IMR-90 (cell line): ENCODE data around the gene SLC35G1. TPM values are rescaled to one million over a fixed set of nuclear protein-coding genes. Genes with fewer than 3 reads are reported as not detected.

ENCODE experiments used
- ATAC-seq: fragments of 200-7000 bp; cut with Tn5 transposase; 2 replicates; pipeline ENCODE4 v1.9.1; 2020; ENCODE audit warnings: low read depth, mild to moderate bottlenecking, moderate library complexity
- BruUV-seq: library from RNA; stranded (reverse); fragments of 400-500 nt; replicated peaks from 2 replicates; lab custom pipeline; 2021; lab: Mats Ljungman, UMichigan
- CTCF ChIA-PET: fragments of 300-600 bp; formaldehyde crosslinking; extraction: SDS; loops from one replicate; lab custom pipeline; 2021; ENCODE audit warnings: antibody characterized with exemption; lab: Yijun Ruan, JAX
- POLR2A ChIA-PET: fragments of 300-600 bp; sonication (Branson Sonifier 250); formaldehyde crosslinking; loops from one replicate; lab custom pipeline; 2022; ENCODE audit warnings: antibody characterized with exemption; ENCODE audit not compliant: unreplicated experiment; lab: Charles Lee
- DNase-seq: peaks from one replicate; pipeline ENCODE4 v3.0.0; 2013
- H2AFZ ChIP-seq: replicated peaks from 2 replicates; pipeline ENCODE3; 2013; ENCODE audit warnings: low read length, mild to moderate bottlenecking; ENCODE audit not compliant: poor library complexity
- H2AK5ac ChIP-seq: 2 replicates; pipeline ENCODE4 v1.6.1; 2013; ENCODE audit warnings: low read depth, low read length, inconsistent platforms
- H2AK9ac ChIP-seq: replicated peaks from 2 replicates; pipeline ENCODE3; 2013; ENCODE audit warnings: mild to moderate bottlenecking, low read depth, low read length, moderate library complexity; ENCODE audit not compliant: poor library complexity
- H2BK120ac ChIP-seq: 2 replicates; pipeline ENCODE4 v1.6.1; 2013; ENCODE audit warnings: low read depth, low read length, inconsistent platforms
- H2BK15ac ChIP-seq: 3 replicates; pipeline ENCODE4 v1.6.1; 2013; ENCODE audit warnings: low read depth, low read length, inconsistent platforms
- H2BK20ac ChIP-seq: 2 replicates; pipeline ENCODE4 v1.6.1; 2013; ENCODE audit warnings: low read depth, mild to moderate bottlenecking, inconsistent platforms, low read length, moderate library complexity
- H2BK5ac ChIP-seq: 2 replicates; pipeline ENCODE4 v1.6.1; 2013; ENCODE audit warnings: mild to moderate bottlenecking, low read depth, low read length, inconsistent platforms; ENCODE audit not compliant: poor library complexity, severe bottlenecking
- H3K14ac ChIP-seq: replicated peaks from 2 replicates; pipeline ENCODE4 v1.6.1; 2013; ENCODE audit warnings: low read depth, low read length, inconsistent platforms
- H3K18ac ChIP-seq: 2 replicates; pipeline ENCODE4 v1.6.1; 2013; ENCODE audit warnings: low read depth, low read length, control low read depth
- H3K23ac ChIP-seq: 2 replicates; pipeline ENCODE4 v1.6.1; 2013; ENCODE audit warnings: low read depth, low read length, inconsistent platforms
- H3K27ac ChIP-seq: 2 replicates; pipeline ENCODE4 v1.5.1; 2013; ENCODE audit warnings: mild to moderate bottlenecking, control low read depth, low read length; ENCODE audit not compliant: insufficient read depth
- H3K27me3 ChIP-seq: 2 replicates; pipeline ENCODE4 v1.6.1; 2013; ENCODE audit warnings: low read length; ENCODE audit not compliant: control insufficient read depth, insufficient read depth
- H3K36me3 ChIP-seq: 2 replicates; pipeline ENCODE4 v1.6.1; 2013; ENCODE audit warnings: low read length, mixed read lengths; ENCODE audit not compliant: control insufficient read depth, insufficient read depth
- H3K4ac ChIP-seq: 2 replicates; pipeline ENCODE4 v1.6.1; 2013; ENCODE audit warnings: low read depth, low read length, inconsistent platforms
- H3K4me1 ChIP-seq: 2 replicates; pipeline ENCODE4 v1.6.1; 2013; ENCODE audit warnings: low read length, mixed read lengths; ENCODE audit not compliant: control insufficient read depth, insufficient read depth
- H3K4me2 ChIP-seq: 2 replicates; pipeline ENCODE4 v1.6.1; 2013; ENCODE audit warnings: low read depth, mild to moderate bottlenecking, control low read depth, low read length, moderate library complexity
- H3K4me3 ChIP-seq: 2 replicates; pipeline ENCODE4 v1.5.1; 2013; ENCODE audit warnings: low read depth, mild to moderate bottlenecking, control low read depth, low read length, moderate library complexity; ENCODE audit not compliant: insufficient read depth
- H3K56ac ChIP-seq: 2 replicates; pipeline ENCODE4 v1.6.1; 2013; ENCODE audit warnings: low read length, inconsistent platforms; ENCODE audit not compliant: insufficient read depth; ENCODE audit errors: extremely low read depth
- H3K79me1 ChIP-seq, 2 experiments: 2 replicates each; pipeline ENCODE4 v1.6.1; 2013; ENCODE audit warnings: low read length in 2 of 2, inconsistent platforms in 1 of 2, low read depth in 1 of 2
- H3K9ac ChIP-seq: 2 replicates; pipeline ENCODE4 v1.6.1; 2013; ENCODE audit warnings: low read depth, low read length, control low read depth
- H3K9me1 ChIP-seq: 2 replicates; pipeline ENCODE4 v1.6.1; 2013; ENCODE audit warnings: low read length, inconsistent platforms; ENCODE audit not compliant: insufficient read depth
- H3K9me3 ChIP-seq: 2 replicates; pipeline ENCODE4 v1.6.1; 2013; ENCODE audit warnings: low read length; ENCODE audit not compliant: control insufficient read depth, insufficient read depth
- H4K20me1 ChIP-seq: 2 replicates; pipeline ENCODE4 v1.6.1; 2013; ENCODE audit warnings: low read length, inconsistent platforms; ENCODE audit not compliant: insufficient read depth
- H4K5ac ChIP-seq: 2 replicates; pipeline ENCODE4 v1.6.1; 2013; ENCODE audit warnings: mild to moderate bottlenecking, low read depth, low read length, control low read depth
- H4K8ac ChIP-seq, 2 experiments: 2 replicates each; pipeline ENCODE4 v1.6.1; 2013; ENCODE audit warnings: low read depth in 2 of 2, low read length in 2 of 2, control low read depth in 1 of 2, inconsistent platforms in 1 of 2
- H4K91ac ChIP-seq: 2 replicates; pipeline ENCODE4 v1.6.1; 2013; ENCODE audit warnings: low read depth, low read length, inconsistent platforms; ENCODE audit not compliant: insufficient read depth
- BHLHE40 ChIP-seq: fragments of 150-350 bp; IDR thresholded peaks from 2 replicates; pipeline ENCODE4 v1.6.1; 2016; ENCODE audit warnings: mild to moderate bottlenecking, low read depth, low read length
- CEBPB ChIP-seq: IDR thresholded peaks from 2 replicates; pipeline ENCODE4 v1.6.1; 2012; ENCODE audit warnings: low read depth, low read length, improper control_type of control experiment
- CTCF ChIP-seq: conservative IDR thresholded peaks from 2 replicates; pipeline ENCODE4 v1.5.1; 2012; ENCODE audit warnings: mild to moderate bottlenecking, low read depth, low read length, improper control_type of control experiment
- NFE2L2 ChIP-seq: fragments of 150-350 bp; IDR thresholded peaks from 2 replicates; pipeline ENCODE4 v1.6.1; 2016; ENCODE audit warnings: low read depth, mild to moderate bottlenecking, low read length
- POLR2A ChIP-seq: IDR thresholded peaks from 2 replicates; pipeline ENCODE4 v1.6.1; 2012; ENCODE audit warnings: mild to moderate bottlenecking, low read depth, low read length
- RAD21 ChIP-seq: IDR thresholded peaks from 2 replicates; pipeline ENCODE4 v1.6.1; 2012; ENCODE audit warnings: low read length, improper control_type of control experiment
- RCOR1 ChIP-seq: IDR thresholded peaks from 2 replicates; pipeline ENCODE4 v1.6.1; 2012; ENCODE audit warnings: mild to moderate bottlenecking, low read length, improper control_type of control experiment; ENCODE audit not compliant: insufficient replicate concordance
- WGBS, 2 experiments: methylation state at CpG; one replicate each; pipeline versions ENCODE4 v1.1.5 to v1.1.7; 2013; ENCODE audit warnings: missing lambda C conversion rate in 2 of 2; ENCODE audit not compliant: insufficient read length in 1 of 2; ENCODE audit errors: extremely low coverage in 2 of 2; 5-methylcytosine and 5-hydroxymethylcytosine counted together
- dilution Hi-C: fragments of 300-500 bp; cut with HindIII; formaldehyde crosslinking; loops from one replicate; pipeline ENCODE4 v1.14.3; 2018; ENCODE audit warnings: low sequenced_read_pairs; ENCODE audit not compliant: unreplicated experiment
- in situ Hi-C: fragments of 300-500 bp; cut with MboI; formaldehyde crosslinking; loops from 3 replicates; pipeline ENCODE4 v1.14.3; 2019; ENCODE audit warnings: low sequenced_read_pairs, inconsistent platforms, mixed read lengths
- intact Hi-C: fragments of 100-400 bp; cut with micrococcal nuclease; formaldehyde crosslinking; loops from 2 replicates; pipeline ENCODE4 v1.10.0; 2022
- polyA plus RNA-seq, 3 experiments: library from polyadenylated mRNA; depleted of rRNA; stranded (reverse); fragments of >200 nt; gene quantifications; 2 replicates each; pipeline ENCODE4 v1.2.3, GENCODE V29; 2012; ENCODE audit warnings: low replicate concordance in 1 of 3
- total RNA-seq: library from RNA; depleted of rRNA; stranded (reverse); fragments of >200 nt; gene quantifications from 2 replicates; pipeline ENCODE4 v1.2.3, GENCODE V29; 2012
- TF ChIP-seq, protein P1 (sequence below): fragments of 150-350 bp; IDR thresholded peaks from 2 replicates; pipeline ENCODE4 v1.6.1; 2016; ENCODE audit warnings: low read depth, mild to moderate bottlenecking, low read length, moderate library complexity, borderline replicate concordance
- TF ChIP-seq, protein P2 (sequence below): fragments of 150-350 bp; IDR thresholded peaks from 2 replicates; pipeline ENCODE4 v1.6.1; 2017; ENCODE audit warnings: mild to moderate bottlenecking, antibody characterized with exemption, low read length, low read depth

Gene SLC35G1
- total and polyA plus RNA-seq, 2 of the 4 experiments (the other 2 are of a cell fraction) = 2.7 to 3.7 TPM

DNA sequence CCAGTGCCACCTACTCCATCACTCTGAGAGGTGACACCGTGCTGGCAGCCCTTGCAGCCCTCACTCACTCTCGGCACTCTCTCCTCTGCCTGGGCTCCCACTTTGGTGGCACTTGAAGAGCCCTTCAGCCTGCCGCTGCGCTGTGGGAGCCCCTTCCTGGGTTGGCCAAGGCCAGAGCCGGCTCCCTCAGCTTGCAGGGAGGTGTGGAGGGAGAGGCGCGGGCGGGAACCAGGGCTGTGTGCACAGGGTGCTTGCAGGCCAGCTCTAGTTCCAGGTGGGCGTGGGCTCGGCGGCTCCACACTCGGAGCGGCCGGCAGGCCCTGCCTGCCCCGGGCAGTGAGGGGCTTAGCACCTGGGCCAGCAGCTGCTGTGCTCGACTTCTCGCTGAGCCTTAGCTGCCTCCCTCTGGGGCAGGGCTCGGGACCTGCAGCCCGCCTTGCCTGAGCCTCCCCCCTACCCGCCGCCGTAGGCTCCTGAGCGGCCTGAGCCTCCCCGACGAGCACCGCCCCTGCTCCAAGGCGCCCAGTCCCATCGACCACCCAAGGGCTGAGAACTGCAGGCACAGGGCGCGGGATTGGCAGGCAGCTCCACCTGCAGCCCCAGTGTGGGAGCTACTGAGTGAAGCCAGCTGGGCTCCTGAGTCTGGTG, 48.7 kb upstream of the SLC35G1 start:
- no peak overlapping the region for H2BK20ac ChIP-seq
- no peak overlapping the region for H4K5ac ChIP-seq
- H3K27ac ChIP-seq = no peak overlapping the region
- no peaks in the 10 kb centered on the region for H3K4me1 ChIP-seq
- in situ Hi-C loops (no loop called here), intact Hi-C loops (no loop called here), dilution Hi-C loops (no loop called here)
- no peak overlapping the region for H3K23ac ChIP-seq
- no peak overlapping the region for H2BK15ac ChIP-seq
- no peak overlapping the region for H2BK5ac ChIP-seq
- no peak overlapping the region for H3K4me2 ChIP-seq
- peaks cover 20% of the 10 kb centered on the region for H3K27me3 ChIP-seq
- no peak overlapping the region for H2AK5ac ChIP-seq
- H3K18ac ChIP-seq = no peak overlapping the region
- no peak overlapping the region for H2AK9ac ChIP-seq
- no peaks in the 10 kb centered on the region for H3K79me1 ChIP-seq
- no peaks in the 10 kb centered on the region for H3K9me3 ChIP-seq
- TF ChIP-seq, protein P1, sequence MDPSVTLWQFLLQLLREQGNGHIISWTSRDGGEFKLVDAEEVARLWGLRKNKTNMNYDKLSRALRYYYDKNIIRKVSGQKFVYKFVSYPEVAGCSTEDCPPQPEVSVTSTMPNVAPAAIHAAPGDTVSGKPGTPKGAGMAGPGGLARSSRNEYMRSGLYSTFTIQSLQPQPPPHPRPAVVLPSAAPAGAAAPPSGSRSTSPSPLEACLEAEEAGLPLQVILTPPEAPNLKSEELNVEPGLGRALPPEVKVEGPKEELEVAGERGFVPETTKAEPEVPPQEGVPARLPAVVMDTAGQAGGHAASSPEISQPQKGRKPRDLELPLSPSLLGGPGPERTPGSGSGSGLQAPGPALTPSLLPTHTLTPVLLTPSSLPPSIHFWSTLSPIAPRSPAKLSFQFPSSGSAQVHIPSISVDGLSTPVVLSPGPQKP = no peak
- TF ChIP-seq CTCF (no peak), CEBPB (no peak), RAD21 (no peak), POLR2A (no peak), BHLHE40 (no peak), RCOR1 (no peak), NFE2L2 (no peak)
- TF ChIP-seq, protein P2, sequence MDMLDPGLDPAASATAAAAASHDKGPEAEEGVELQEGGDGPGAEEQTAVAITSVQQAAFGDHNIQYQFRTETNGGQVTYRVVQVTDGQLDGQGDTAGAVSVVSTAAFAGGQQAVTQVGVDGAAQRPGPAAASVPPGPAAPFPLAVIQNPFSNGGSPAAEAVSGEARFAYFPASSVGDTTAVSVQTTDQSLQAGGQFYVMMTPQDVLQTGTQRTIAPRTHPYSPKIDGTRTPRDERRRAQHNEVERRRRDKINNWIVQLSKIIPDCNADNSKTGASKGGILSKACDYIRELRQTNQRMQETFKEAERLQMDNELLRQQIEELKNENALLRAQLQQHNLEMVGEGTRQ = no peak
- ATAC-seq = no peak
- no peak overlapping the region for H2BK120ac ChIP-seq
- H4K8ac ChIP-seq = no peak overlapping the region
- H2AFZ ChIP-seq = no peak overlapping the region
- no peak overlapping the region for H3K56ac ChIP-seq
- no peak overlapping the region for H4K91ac ChIP-seq
- no peak for DNase-seq
- ChIA-PET CTCF (no interaction called here), POLR2A (interaction anchor here (0.6 kb wide), 1 partner anchor 70 kb away, joined by 4 read pairs; no protein-coding TSS in a partner anchor)
- no peaks in the 10 kb centered on the region for H3K36me3 ChIP-seq
- no peak overlapping the region for H3K14ac ChIP-seq
- no peak overlapping the region for H3K4ac ChIP-seq
- no peak overlapping the region for H3K4me3 ChIP-seq
- 88% methylated on average over 17 of the region's 30 CpGs; no CpG with 5 or more reads in 1 of the 2 experiments for WGBS, 2 experiments
- H3K9ac ChIP-seq = no peak overlapping the region
- no TSS peak for BruUV-seq
- H3K9me1 ChIP-seq = no peaks in the 10 kb centered on the region
- H4K20me1 ChIP-seq = no peaks in the 10 kb centered on the region
